OCI-M2 (cell line): ENCODE data around the gene MYMX.
A peak's percentile ranks its signal among the peaks of the same experiment; 100 is the strongest.

ENCODE experiments used
- DNase-seq: peaks from one replicate; lab custom pipeline; 2025; ENCODE audit not compliant: unreplicated experiment; lab: John Stamatoyannopoulos, UW

The MYMX gene

DNA sequence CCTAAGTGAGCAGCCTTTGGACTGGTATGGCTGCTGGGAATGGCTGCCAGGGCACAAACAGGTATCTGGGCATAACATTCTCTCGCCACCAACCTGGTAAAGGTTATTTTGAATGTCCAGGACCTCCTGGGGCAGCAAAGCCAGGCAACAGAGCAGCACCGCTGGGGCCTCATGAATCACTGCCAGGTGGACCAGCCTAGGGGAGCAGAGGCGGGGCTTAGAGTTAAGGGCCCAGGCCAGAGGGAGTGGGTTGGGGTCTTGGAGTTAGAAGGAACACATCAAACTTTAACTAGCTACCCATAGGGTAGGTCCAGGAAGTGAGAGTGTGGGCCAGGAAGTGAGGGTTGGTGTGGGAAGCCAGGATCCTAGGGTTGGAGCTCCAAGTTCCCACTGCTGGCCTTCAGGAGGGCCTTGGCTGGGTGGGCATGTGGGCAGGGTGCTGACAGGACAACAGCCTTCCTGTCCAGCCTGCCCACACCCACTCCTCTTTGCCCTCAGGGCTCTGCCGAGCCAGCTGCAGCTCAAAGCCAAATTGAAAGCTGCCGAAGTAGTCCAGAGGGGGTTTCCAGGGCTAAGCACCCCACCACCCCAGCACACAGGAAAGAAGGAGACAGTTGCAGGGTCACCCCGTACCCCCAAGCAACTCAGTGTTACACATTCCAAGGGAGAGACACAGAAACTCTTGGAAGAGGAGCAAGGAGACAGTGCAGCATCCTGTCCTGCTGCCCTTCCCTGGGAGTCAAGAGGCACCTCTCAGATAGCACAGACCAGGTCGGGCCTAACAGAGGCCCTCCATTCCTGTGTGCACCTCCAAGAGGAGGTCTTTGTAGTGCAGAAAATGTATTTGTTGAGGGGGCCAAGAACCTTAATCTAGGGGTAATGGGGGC, 46.0 kb downstream of the MYMX start:
- no peak for DNase-seq

DNA sequence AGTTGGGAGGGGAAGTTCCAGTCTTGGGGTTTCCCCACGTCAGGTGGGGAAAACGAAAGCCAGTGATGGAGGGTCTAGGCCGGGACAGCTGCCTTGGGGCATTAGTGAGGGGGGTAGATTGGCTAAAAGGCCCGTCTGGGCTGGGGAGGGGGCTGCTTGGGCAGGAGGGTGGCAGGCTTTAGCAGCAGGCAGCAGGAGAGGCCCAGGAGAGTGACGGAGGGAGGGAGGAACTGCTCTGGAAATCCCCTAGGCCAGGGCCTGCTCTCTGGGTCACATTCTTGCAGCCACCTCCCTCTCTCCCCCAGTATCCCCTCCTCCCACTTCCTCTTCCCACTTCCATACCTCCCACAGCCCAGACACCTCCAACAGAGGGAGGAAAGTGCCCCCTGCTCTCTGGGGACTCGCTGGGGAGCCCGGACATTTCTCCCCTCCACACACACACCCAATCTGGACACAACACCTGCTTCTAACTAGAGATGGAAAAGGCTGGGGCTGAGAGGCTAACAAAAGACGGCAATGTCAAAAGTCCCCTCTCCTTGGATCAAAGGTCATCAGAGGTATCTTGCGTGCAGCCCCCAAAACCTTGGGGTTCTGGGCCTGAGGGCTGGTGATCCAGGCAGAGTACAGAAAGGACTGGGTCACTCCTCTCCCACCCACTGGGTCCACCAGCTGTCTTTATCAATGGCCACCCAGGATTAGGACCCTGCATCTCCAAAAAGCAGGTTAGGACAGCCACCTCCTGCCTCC, 46.8 kb downstream of the MYMX start:
- no peak for DNase-seq

DNA sequence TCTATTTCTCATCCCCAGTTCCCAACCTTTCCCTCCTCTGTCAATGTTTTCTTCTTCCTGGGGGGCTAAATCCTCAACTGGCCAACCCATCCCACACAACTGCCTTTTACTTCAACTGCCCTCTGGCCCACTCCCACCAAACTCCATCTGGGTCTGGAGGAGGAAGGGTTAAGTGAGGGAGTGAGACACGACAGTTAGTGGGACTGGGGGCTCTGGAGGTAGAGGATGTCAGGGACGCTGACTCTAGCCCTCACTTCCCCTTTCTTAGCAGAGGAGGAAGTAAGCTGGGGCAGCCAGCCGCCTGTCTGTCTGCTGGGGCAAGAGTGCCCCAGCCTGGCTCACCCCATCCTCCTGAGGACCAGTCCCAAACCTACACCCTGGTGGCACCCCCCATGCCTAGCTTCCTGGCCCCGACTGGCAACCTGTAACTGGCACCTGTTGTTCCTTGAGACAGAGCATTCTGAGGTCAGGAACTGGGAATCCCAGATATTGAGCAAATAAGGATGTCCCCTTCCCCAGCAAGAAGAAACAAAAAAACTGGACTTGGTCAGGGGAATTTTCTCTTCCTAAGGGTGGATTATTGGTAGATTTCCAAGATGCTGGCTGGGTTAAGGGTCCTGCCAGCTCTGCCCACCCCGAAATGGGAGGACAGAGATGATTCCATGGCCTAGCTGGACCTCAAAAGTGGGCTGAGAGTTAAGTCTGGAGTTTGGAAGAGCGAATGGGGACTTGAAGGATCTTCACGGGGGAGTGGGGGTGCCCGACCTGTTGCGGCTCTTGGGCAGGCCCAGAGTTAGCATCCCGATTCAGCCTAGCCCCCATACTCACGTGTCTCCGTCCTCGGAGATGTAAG, 47.7 kb downstream of the MYMX start:
- no peak for DNase-seq

DNA sequence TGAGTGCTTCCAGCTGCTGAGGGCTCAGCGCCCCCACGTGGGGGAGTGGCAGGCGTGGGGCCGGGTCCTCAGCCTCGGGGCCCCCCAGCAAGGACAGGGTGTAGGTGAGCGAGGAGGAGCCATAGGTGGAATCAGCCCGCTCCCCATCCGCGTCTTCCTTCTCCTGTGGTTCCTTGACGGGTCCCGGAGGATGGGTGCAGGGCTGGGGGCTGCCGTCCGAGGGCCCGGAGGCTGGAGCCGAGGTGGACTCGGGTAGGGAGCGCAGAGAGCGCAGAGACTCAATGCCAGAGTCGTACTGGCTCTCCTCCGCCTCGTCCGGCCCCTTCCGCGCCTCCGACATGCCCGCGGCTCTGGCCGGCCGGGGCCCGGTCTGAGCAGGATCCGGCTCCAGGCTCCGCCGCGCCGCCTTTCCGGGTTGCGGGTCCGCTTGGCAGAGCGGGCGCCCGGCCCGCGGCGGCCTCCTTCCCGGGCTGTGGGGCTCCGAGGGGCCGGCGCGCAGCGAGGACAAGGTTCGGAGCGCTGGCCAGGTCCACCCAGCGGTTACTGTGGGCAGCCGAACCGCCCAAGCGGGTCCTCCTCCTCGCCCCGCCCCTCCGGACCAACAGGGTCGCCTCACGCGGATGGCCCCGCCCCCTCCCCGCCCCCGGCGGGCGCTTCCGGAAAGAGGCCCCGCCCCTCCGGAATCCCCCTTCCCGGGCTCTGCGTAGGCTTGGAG, 48.4 kb downstream of the MYMX start, which contains the start of gene NFKBIE:
NFKBIE (minus strand) TSS at position 545 of the 715 bp plus-strand sequence; CDS start at position 340, 205 bp downstream.
- peak; percentile 78 for DNase-seq

DNA sequence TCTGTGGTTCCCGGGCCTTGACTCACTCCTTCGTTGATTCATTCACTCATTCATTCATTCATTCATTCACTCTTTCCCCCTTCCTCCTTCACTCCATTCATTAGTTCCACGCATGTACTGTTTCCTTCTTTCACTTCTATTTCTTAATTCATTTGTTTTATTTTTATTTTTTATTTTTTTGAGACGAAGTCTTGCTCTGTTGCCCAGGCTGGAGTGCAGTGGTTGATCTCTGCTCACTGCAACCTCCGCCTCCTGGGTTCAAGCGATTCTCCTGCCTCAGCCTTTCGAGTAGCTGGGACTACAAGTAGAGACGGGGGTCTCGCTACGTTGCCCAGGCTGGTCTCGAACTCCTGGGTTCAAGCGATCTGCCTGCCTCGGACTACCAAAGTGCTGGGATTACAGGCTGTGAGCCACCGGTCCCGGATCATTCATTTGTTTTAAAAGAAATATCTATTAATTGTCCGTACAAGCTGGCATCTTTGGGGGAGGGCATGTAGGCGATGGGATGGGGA, 49.1 kb downstream of the MYMX start:
- DNase-seq, result no peak

DNA sequence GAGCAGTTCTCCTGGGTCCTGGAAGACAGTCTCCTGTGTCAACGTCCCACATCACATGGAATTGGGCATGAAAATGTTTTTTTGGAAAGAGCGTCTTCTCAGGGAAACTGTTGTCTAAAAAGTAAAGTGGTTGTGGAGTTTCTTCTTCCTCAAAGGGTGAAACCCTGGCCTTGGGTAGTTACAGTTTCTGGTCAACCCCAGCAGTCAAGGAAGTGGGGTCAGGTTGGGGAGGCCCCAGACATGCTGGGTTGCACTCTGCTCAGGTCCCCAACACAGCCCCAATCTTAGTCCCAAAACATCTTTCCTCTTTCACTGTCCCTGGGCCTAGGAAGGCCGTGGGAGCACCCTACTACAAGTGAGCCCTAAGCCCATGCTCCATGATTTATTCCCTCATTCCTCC, 49.6 kb downstream of the MYMX start:
- DNase-seq, result no peak

DNA sequence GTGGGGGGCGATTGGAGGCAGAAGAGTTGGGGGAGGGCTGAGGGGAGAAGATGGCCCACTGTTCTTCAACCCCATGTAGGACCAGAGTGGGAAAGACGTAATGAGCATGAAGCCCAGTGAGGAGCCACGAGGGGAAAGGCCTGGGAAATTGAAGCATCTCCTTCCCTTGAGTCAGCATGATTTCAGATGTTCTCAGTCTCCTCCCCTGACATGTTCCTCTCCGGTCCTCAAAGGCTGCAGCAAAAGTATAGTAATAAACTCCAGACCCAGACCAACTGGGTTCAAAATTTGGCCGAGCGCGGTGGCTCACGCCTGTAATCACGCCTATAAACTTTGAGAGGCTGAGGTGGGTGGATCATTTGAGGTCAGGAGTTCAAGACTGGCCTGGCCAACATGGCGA, 50.5 kb downstream of the MYMX start:
- DNase-seq, result no peak
